Upper lobe of left lung (tissue), 4 donors: Measurements from ENCODE around the gene IFNLR1.

Source experiments
- CTCF ChIP-seq, 6 experiments: fragments of 450-650 bp in 4 of 6; fragments of 200-600 bp in 2 of 6; sonication (generic) in 2 of 6; IDR thresholded peaks; one replicate each; pipeline ENCODE4 v1.5.1; 2016 to 2019; ENCODE audit warnings: antibody characterized with exemption in 6 of 6
- EP300 ChIP-seq, 4 donors: sonication (generic); formaldehyde crosslinking; IDR thresholded peaks; one replicate each; pipeline ENCODE4 v1.5.1; 2017; ENCODE audit warnings: antibody characterized with exemption in 4 of 4, control low read depth in 2 of 4

GRCh38 chr1:24152631-24153494 lies 34.2 kb downstream of the IFNLR1 start:
- TF ChIP-seq CTCF (IDR thresholded peaks at IDR 0.05): no peak
- TF ChIP-seq EP300 (IDR thresholded peaks at IDR 0.05): no peak
